Suprapubic skin (tissue), 3 donors: Measurements from ENCODE around the gene CUL7.

ENCODE experiments used
- CTCF ChIP-seq, 2 donors: fragments of 200-600 bp in 1 of 2; fragments of 450-650 bp in 1 of 2; sonication (generic) in 1 of 2; IDR thresholded peaks; one replicate each; pipeline ENCODE4 v1.5.1; 2016 to 2019; ENCODE audit warnings: antibody characterized with exemption in 2 of 2, mild to moderate bottlenecking in 1 of 2, moderate library complexity in 1 of 2
- POLR2A ChIP-seq, 2 donors: fragments of 450-650 bp; IDR thresholded peaks; one replicate each; pipeline ENCODE4 v1.6.1; 2017; ENCODE audit warnings: antibody characterized with exemption in 2 of 2, mild to moderate bottlenecking in 2 of 2, moderate library complexity in 2 of 2

GRCh38 chr6:43050981-43051380 lies 2.7 kb downstream of the CUL7 start:
- TF ChIP-seq POLR2A (IDR thresholded peaks at IDR 0.05), result no peak
- no peak for TF ChIP-seq CTCF (IDR thresholded peaks at IDR 0.05)
